Parathyroid adenoma (tissue), 2 donors: ENCODE data around the gene PROB1.

Experiments
- H2AFZ ChIP-seq: fragments of 300-600 bp; sonication (generic); one replicate; pipeline ENCODE4 v1.7.0; 2017; ENCODE audit warnings: antibody characterized with exemption, mild to moderate bottlenecking
- H3K27ac ChIP-seq: fragments of 300-600 bp; sonication (generic); one replicate; pipeline ENCODE4 v1.7.0; 2017
- H3K27me3 ChIP-seq: fragments of 300-600 bp; sonication (generic); one replicate; pipeline ENCODE4 v1.7.0; 2017; ENCODE audit warnings: low read length; ENCODE audit not compliant: control insufficient read depth, insufficient read depth
- H3K36me3 ChIP-seq: fragments of 300-600 bp; sonication (generic); one replicate; pipeline ENCODE4 v1.7.0; 2017; ENCODE audit warnings: low read length; ENCODE audit not compliant: control insufficient read depth, insufficient read depth
- H3K4me1 ChIP-seq: fragments of 300-600 bp; sonication (generic); one replicate; pipeline ENCODE4 v1.7.0; 2017; ENCODE audit warnings: control low read depth
- H3K4me2 ChIP-seq: fragments of 300-600 bp; sonication (generic); one replicate; pipeline ENCODE4 v1.7.0; 2017; ENCODE audit warnings: low read length
- H3K4me3 ChIP-seq: fragments of 300-600 bp; sonication (generic); one replicate; pipeline ENCODE4 v1.7.0; 2017; ENCODE audit warnings: low read depth, low read length
- H3K79me2 ChIP-seq: fragments of 300-600 bp; sonication (generic); one replicate; pipeline ENCODE4 v1.7.0; 2017; ENCODE audit warnings: control low read depth
- H3K9ac ChIP-seq: fragments of 300-600 bp; sonication (generic); one replicate; pipeline ENCODE4 v1.7.0; 2017; ENCODE audit warnings: mild to moderate bottlenecking
- H3K9me3 ChIP-seq: fragments of 300-600 bp; sonication (generic); one replicate; pipeline ENCODE4 v1.7.0; 2017; ENCODE audit warnings: low read length; ENCODE audit not compliant: control insufficient read depth
- CTCF ChIP-seq: fragments of 300-600 bp; sonication (generic); IDR thresholded peaks from one replicate; pipeline ENCODE4 v1.7.0; 2017; ENCODE audit warnings: antibody characterized with exemption, mild to moderate bottlenecking
- donor health status: primary hyperparathyroidism.

PROB1 gene

GRCh38 chr5:139435676-139436075 lies 40.8 kb upstream of the PROB1 start:
- Histone ChIP-seq H3K9me3 (no peaks in the 10 kb centered on the region), H3K4me2 (no peak overlapping the region), H3K9ac (no peak overlapping the region), H2AFZ (no peak overlapping the region), H3K4me1 (peaks cover 7% of the 10 kb centered on the region), H3K79me2 (no peaks in the 10 kb centered on the region), H3K36me3 (no peaks in the 10 kb centered on the region), H3K27ac (no peak overlapping the region), H3K27me3 (no peaks in the 10 kb centered on the region), H3K4me3 (no peak overlapping the region)
- no peak for TF ChIP-seq CTCF

- Histone ChIP-seq H3K36me3 (no peaks in the 10 kb centered on the region), H3K27me3 (no peaks in the 10 kb centered on the region), H3K79me2 (no peaks in the 10 kb centered on the region), H3K4me2 (no peak overlapping the region), H3K4me3 (no peak overlapping the region), H3K4me1 (no peaks in the 10 kb centered on the region), H3K9me3 (no peaks in the 10 kb centered on the region), H3K27ac (no peak overlapping the region), H2AFZ (no peak overlapping the region), H3K9ac (no peak overlapping the region)
- no peak for TF ChIP-seq CTCF
These were observed 36.8 kb upstream of the PROB1 start for GRCh38 chr5:139431706-139432105.

- Histone ChIP-seq H3K36me3 (no peaks in the 10 kb centered on the region), H3K4me1 (no peaks in the 10 kb centered on the region), H3K27me3 (no peaks in the 10 kb centered on the region), H3K4me2 (no peak overlapping the region), H3K9me3 (no peaks in the 10 kb centered on the region), H3K27ac (no peak overlapping the region), H3K79me2 (no peaks in the 10 kb centered on the region), H3K9ac (no peak overlapping the region), H3K4me3 (no peak overlapping the region), H2AFZ (no peak overlapping the region)
- TF ChIP-seq CTCF: no peak
These were observed 35.1 kb upstream of the PROB1 start for GRCh38 chr5:139430015-139430414.

- Histone ChIP-seq H3K9ac (no peak overlapping the region), H3K36me3 (no peaks in the 10 kb centered on the region), H3K27me3 (no peaks in the 10 kb centered on the region), H3K4me1 (no peaks in the 10 kb centered on the region), H3K79me2 (no peaks in the 10 kb centered on the region), H2AFZ (no peak overlapping the region), H3K4me3 (no peak overlapping the region), H3K27ac (no peak overlapping the region), H3K9me3 (no peaks in the 10 kb centered on the region), H3K4me2 (no peak overlapping the region)
- no peak for TF ChIP-seq CTCF
These were observed 31.4 kb upstream of the PROB1 start for GRCh38 chr5:139426203-139426885.

GRCh38 chr5:139425497-139425896 lies 30.6 kb upstream of the PROB1 start:
- Histone ChIP-seq H3K9me3 (no peaks in the 10 kb centered on the region), H3K4me2 (no peak overlapping the region), H3K79me2 (no peaks in the 10 kb centered on the region), H3K36me3 (no peaks in the 10 kb centered on the region), H3K27me3 (no peaks in the 10 kb centered on the region), H2AFZ (no peak overlapping the region), H3K9ac (no peak overlapping the region), H3K4me3 (no peak overlapping the region), H3K4me1 (no peaks in the 10 kb centered on the region), H3K27ac (no peak overlapping the region)
- no peak for TF ChIP-seq CTCF
